GM10266 (cell line): ENCODE results near the gene NDUFS7.

ENCODE experiments used
- DNase-seq: peaks from one replicate; pipeline ENCODE4 v3.0.0; 2012; ENCODE audit errors: extremely low spot score
- TF ChIP-seq, protein P1 (sequence below): IDR thresholded peaks from 2 replicates; pipeline ENCODE4 v1.5.1; 2012; ENCODE audit warnings: mild to moderate bottlenecking, low read depth; ENCODE audit not compliant: control insufficient read depth, insufficient read depth; ENCODE audit errors: missing control alignments

NDUFS7 gene

GRCh38 chr19:1427221-1427920, 43.7 kb downstream of the NDUFS7 start:
- DNase-seq, result no peak
- TF ChIP-seq, protein P1, sequence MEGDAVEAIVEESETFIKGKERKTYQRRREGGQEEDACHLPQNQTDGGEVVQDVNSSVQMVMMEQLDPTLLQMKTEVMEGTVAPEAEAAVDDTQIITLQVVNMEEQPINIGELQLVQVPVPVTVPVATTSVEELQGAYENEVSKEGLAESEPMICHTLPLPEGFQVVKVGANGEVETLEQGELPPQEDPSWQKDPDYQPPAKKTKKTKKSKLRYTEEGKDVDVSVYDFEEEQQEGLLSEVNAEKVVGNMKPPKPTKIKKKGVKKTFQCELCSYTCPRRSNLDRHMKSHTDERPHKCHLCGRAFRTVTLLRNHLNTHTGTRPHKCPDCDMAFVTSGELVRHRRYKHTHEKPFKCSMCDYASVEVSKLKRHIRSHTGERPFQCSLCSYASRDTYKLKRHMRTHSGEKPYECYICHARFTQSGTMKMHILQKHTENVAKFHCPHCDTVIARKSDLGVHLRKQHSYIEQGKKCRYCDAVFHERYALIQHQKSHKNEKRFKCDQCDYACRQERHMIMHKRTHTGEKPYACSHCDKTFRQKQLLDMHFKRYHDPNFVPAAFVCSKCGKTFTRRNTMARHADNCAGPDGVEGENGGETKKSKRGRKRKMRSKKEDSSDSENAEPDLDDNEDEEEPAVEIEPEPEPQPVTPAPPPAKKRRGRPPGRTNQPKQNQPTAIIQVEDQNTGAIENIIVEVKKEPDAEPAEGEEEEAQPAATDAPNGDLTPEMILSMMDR, result no peak

GRCh38 chr19:1428738-1429391, 45.2 kb downstream of the NDUFS7 start:
- no peak for DNase-seq
- TF ChIP-seq, protein P1, result no peak

- TF ChIP-seq, protein P1, result no peak
- no peak for DNase-seq
Observed at GRCh38 chr19:1429750-1430149, 46.0 kb downstream of the NDUFS7 start.

- no peak for DNase-seq
- TF ChIP-seq, protein P1, result no peak
Observed at GRCh38 chr19:1430246-1430645, 46.5 kb downstream of the NDUFS7 start.

DNA sequence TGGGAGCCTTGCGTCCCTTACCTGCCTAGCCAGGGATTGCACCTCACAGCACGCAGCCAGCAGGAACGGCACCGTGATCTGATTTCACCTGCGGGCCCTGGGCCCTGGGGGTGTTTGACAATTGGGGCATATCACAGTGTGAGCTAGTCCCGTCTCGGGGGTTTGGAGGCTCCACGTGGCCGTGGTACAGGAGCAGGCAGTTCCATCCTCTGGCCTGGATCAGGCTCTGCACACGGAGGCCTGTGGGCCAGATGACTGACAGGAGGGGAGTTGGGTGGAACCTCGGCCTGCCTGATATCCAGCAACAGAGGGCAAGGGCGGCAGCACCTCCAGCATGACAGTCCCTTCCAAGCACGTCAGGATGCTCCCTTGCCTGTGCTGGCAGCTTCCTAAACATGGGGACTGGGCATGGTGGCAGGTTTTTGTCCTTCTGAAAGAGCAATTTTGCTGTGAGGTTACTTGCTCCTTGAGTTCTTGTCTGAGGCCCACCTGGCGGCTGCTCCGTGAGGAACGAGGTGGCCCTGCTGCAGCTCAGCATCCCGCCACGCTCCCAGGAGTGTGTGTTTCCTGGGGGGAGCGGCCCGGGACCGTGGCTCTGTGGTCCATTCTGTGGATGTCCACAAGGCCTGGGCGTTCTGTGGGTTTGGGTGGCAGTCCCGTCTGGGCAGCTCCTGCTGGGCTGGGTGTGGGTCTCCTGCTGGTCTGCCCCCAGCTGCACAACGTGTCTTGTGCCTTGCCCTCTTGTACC, 48.2 kb downstream of the NDUFS7 start:
- DNase-seq, result no peak
- TF ChIP-seq, protein P1, result no peak

DNA sequence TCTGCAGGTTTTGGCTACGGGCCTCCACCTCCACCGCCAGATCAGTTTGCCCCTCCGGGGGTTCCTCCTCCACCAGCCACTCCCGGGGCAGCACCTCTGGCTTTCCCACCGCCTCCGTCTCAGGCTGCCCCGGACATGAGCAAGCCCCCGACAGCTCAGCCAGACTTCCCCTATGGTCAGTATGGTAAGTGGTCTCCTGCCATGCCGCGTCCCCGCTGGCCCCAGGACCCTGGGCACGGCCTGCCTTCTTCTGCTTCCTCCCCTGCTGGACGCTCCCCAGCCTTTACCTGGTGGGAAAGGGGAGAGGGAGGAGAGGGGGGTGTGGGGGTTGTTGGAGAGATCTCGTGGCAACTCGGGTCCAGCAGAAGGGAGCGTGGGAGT, 48.8 kb downstream of the NDUFS7 start:
- no peak for DNase-seq
- TF ChIP-seq, protein P1, result no peak
